ENCODE measurements around the gene PSME2.

- TF ChIP-seq CTCF (conservative IDR thresholded peaks at IDR 0.05 in 1 of 2, IDR thresholded peaks at IDR 0.05 in 1 of 2; ENCODE audit: extremely low read depth in 1 of 2, insufficient read depth in 1 of 2, low read depth in 1 of 2, low read length in 2 of 2) = no peak
- TF ChIP-seq EZH2 (IDR thresholded peaks at IDR 0.05; ENCODE audit: borderline replicate concordance, low read length) = no peak
These were observed 16.1 kb downstream of the PSME2 start, which contains the start of gene FITM1 for GRCh38 chr14:24130380-24130716.

Measured in mammary epithelial cell (primary cell).